Esophagus squamous epithelium (tissue), 5 donors: Measurements from ENCODE around the gene SPEF2. TPM values are rescaled to one million over a fixed set of nuclear protein-coding genes. Genes with fewer than 3 reads are reported as not detected.

Source experiments
- DNase-seq: peaks from one replicate; lab custom pipeline; 2025; lab: John Stamatoyannopoulos, UW
- H3K27ac ChIP-seq, 4 donors: fragments of 200-600 bp; sonication (generic); one replicate each; pipeline ENCODE4 v1.5.1; 2016 to 2019; ENCODE audit warnings: mild to moderate bottlenecking in 1 of 4
- H3K27me3 ChIP-seq, 4 donors: fragments of 200-600 bp; sonication (generic); 1 replicate in 3 of 4; 2 replicates in 1 of 4; pipeline versions ENCODE4 v1.5.1 to v1.6.0; 2017 to 2021; ENCODE audit warnings: antibody characterized with exemption in 1 of 4
- H3K36me3 ChIP-seq, 3 donors: fragments of 200-600 bp; sonication (generic); one replicate each; pipeline ENCODE4 v1.5.1; 2016 to 2019
- H3K4me1 ChIP-seq, 3 donors: fragments of 200-600 bp; sonication (generic); one replicate each; pipeline ENCODE4 v1.5.1; 2017 to 2019
- H3K4me3 ChIP-seq, 4 donors: fragments of 200-600 bp; sonication (generic); 1 replicate in 3 of 4; 2 replicates in 1 of 4; pipeline ENCODE4 v1.5.1; 2016 to 2019; ENCODE audit warnings: mild to moderate bottlenecking in 2 of 4, moderate library complexity in 1 of 4
- H3K9me3 ChIP-seq, 3 donors: fragments of 200-600 bp; sonication (generic); one replicate each; pipeline ENCODE4 v1.5.1; 2016 to 2019
- CTCF ChIP-seq, 6 experiments: fragments of 450-650 bp in 4 of 6; fragments of 200-600 bp in 2 of 6; sonication (generic) in 2 of 6; IDR thresholded peaks; one replicate each; pipeline ENCODE4 v1.5.1; 2016 to 2019; ENCODE audit warnings: antibody characterized with exemption in 6 of 6, mild to moderate bottlenecking in 4 of 6, moderate library complexity in 4 of 6
- POLR2A ChIP-seq, 4 donors: fragments of 450-650 bp; IDR thresholded peaks; one replicate each; pipeline ENCODE4 v1.6.1; 2017; ENCODE audit warnings: antibody characterized with exemption in 4 of 4, mild to moderate bottlenecking in 4 of 4, moderate library complexity in 3 of 4
- WGBS, 2 donors: methylation state at CpG; one replicate each; pipeline ENCODE4 v1.1.5; 2018; 5-methylcytosine and 5-hydroxymethylcytosine counted together
- intact Hi-C: fragments of 100-400 bp; cut with DNase I; formaldehyde crosslinking; loops from one replicate; pipeline ENCODE4 v1.15.0; 2022
- total RNA-seq, 4 donors: library from RNA; depleted of rRNA; stranded (reverse); fragments of >200 nt; gene quantifications; one replicate each; pipeline ENCODE4 v1.1.0, GENCODE V29; 2016
- donor health status: DM: yes; HTN: yes; CAD: no.

SPEF2 gene
- total RNA-seq, 4 donors from 2014 or later: 1.2 to 6.1 (median 3.0) TPM

- WGBS, 2 donors: 55 to 63% methylated on average over 1 of the region's 1 CpG
- Histone ChIP-seq H3K4me1 (no peaks in the 10 kb centered on the region), H3K36me3 (no peaks in the 10 kb centered on the region), H3K27me3 (no peaks in the 10 kb centered on the region), H3K27ac (no peak overlapping the region), H3K4me3 (no peak overlapping the region), H3K9me3 (no peaks in the 10 kb centered on the region)
- no peak for TF ChIP-seq CTCF (IDR thresholded peaks at IDR 0.05)
- TF ChIP-seq POLR2A (IDR thresholded peaks at IDR 0.05): no peak
- DNase-seq: no peak
- intact Hi-C loops: no loop called here
These were observed 64.2 kb downstream of the SPEF2 start for GRCh38 chr5:35681911-35682310.

GRCh38 chr5:35683466-35683865 lies 65.8 kb downstream of the SPEF2 start:
- Histone ChIP-seq H3K27ac (no peak overlapping the region), H3K27me3 (no peaks in the 10 kb centered on the region), H3K36me3 (no peaks in the 10 kb centered on the region), H3K4me3 (no peak overlapping the region), H3K4me1 (no peaks in the 10 kb centered on the region), H3K9me3 (no peaks in the 10 kb centered on the region)
- 85 to 87% methylated on average over 6 of the region's 6 CpGs for WGBS, 2 donors
- intact Hi-C loops: no loop called here
- DNase-seq: no peak
- TF ChIP-seq POLR2A (IDR thresholded peaks at IDR 0.05): no peak
- TF ChIP-seq CTCF (IDR thresholded peaks at IDR 0.05): no peak

DNA sequence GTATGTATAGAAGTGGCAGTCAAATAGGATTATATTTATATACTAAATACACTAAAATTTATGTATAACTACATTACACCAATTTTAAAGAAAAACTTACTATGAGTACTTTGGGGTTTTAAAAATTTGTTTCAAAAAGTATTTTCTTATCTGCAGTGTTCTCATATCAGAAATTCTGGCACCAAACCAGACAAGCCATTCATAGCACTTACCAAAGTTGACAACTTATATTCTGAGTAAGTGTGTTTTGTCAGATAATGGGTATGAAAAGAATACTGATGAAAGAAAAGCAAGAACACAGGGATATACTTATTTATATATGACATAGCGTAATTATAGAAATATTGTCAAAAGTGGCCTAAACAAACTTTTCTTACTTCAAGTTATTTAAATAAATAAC lies 67.5 kb downstream of the SPEF2 start:
- no peak for DNase-seq
- no peaks in the 10 kb centered on the region for H3K9me3 ChIP-seq
- H3K27me3 ChIP-seq: no peaks in the 10 kb centered on the region
- no peak for TF ChIP-seq CTCF (IDR thresholded peaks at IDR 0.05)
- no peak for TF ChIP-seq POLR2A (IDR thresholded peaks at IDR 0.05)
- H3K4me3 ChIP-seq: no peak overlapping the region
- H3K4me1 ChIP-seq: no peaks in the 10 kb centered on the region
- H3K36me3 ChIP-seq: no peaks in the 10 kb centered on the region
- 89 to 91% methylated on average over 1 of the region's 1 CpG for WGBS, 2 donors
- intact Hi-C loops: no loop called here
- H3K27ac ChIP-seq: no peak overlapping the region

DNA sequence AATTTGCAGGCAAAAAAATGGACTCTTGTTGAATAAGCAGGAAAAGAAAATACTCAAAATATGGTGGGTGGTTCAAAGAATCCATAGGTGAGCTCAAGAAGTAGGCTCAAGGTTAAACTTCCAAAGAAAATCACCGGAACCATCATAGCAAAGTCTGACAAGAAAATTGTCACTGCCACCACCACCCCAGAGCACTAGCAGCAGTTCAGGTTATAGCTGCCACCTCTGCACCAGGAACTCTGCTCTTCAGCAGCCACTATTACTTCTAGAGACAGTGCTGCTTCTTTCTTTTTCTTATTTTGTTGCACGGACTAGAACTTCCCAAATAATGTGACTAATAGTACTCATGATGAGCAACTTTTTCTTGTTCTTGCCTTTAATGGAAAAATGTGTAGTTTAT lies 70.3 kb downstream of the SPEF2 start:
- H3K27ac ChIP-seq: no peak overlapping the region
- no peaks in the 10 kb centered on the region for H3K4me1 ChIP-seq
- DNase-seq: no peak
- no peaks in the 10 kb centered on the region for H3K9me3 ChIP-seq
- 68 to 83% methylated on average over 2 of the region's 2 CpGs for WGBS, 2 donors
- intact Hi-C loops: no loop called here
- H3K4me3 ChIP-seq: no peak overlapping the region
- TF ChIP-seq CTCF (IDR thresholded peaks at IDR 0.05) (no peak), POLR2A (IDR thresholded peaks at IDR 0.05) (no peak)
- H3K27me3 ChIP-seq: no peaks in the 10 kb centered on the region
- no peaks in the 10 kb centered on the region for H3K36me3 ChIP-seq

DNA sequence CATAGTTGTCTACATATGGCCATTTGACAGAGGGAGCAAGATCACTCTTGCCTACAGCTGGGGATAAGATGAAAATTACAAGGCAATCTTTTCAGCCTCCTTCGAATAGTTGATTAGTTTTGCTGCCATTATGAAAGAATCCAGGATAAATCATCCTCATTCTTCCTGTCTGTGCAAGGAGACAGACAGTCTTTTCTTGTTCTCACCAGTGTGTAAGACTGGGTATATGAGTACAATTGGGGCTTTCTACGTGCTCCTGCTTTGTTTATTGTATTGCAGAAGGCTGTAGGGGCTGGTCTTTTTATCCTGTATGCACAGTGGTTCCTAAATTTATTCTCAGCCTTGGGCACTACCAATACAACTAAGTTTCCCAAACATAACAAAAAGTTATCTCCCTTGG lies 76.8 kb downstream of the SPEF2 start:
- intact Hi-C loops: no loop called here

More for the DNA sequence above, 76.8 kb downstream of the SPEF2 start:
- H3K36me3 ChIP-seq: no peaks in the 10 kb centered on the region
- no peaks in the 10 kb centered on the region for H3K9me3 ChIP-seq
- no peak overlapping the region for H3K27ac ChIP-seq
- no peak for DNase-seq
- no peak overlapping the region for H3K4me3 ChIP-seq
- H3K4me1 ChIP-seq: peaks cover 0 to 5% (median 0%) of the 10 kb centered on the region in 3 donors
- TF ChIP-seq CTCF (IDR thresholded peaks at IDR 0.05) (no peak), POLR2A (IDR thresholded peaks at IDR 0.05) (no peak)
- 26 to 41% methylated on average over 2 of the region's 2 CpGs for WGBS, 2 donors
- no peaks in the 10 kb centered on the region for H3K27me3 ChIP-seq
